ENCODE results near the gene HP1BP3.

HP1BP3 gene

DNA sequence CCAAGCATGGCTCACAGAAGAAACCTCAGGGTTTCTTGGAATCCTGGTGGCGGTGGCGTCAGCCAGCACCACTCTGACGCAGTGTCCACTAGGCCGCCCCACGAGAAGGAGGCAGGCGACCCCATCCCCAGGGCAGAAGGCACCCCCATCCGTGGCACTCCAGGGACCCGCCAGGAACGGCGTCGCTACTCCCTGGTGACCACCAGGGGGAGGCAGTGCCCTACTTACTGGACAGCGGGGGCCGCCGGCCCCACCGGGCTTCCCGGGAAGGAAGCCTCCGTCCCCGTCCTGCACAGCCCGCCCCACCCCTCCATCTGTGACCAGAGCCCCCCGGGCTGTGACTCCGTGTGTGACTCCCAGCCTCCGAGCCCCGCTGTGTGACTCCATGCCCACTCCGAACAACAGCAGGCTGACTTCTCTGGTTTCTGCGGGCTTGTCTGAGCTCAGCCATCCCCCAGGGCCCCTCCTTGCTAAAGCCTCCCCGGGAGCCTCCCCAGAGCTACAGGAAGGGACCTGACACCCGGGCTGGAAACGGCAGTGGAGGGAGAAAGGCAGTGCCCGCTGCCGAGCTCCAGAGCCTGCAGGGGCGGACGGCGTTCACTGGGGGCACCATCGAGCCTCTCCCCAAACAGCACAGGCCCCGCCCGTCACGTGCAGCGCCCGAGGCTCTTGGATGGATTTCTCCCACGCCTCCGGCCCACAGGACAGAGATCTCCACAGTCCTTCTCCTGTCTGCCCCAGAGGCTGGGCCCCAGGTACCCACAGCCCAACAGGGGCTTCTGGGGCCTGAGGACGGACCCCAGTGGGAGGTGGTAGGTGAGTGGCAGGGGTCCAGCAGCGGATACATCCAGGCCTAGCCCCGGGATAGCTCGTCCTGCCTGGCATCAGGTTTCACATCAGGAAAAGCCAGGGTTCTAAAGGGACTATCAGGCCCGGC lies 90.4 kb downstream of the HP1BP3 start:
- H3K9me3 ChIP-seq (ENCODE audit: control insufficient read depth, low read length) = no peaks in the 10 kb centered on the region
- TF ChIP-seq CTCF (IDR thresholded peaks at IDR 0.05) = peak; percentile 58
- H3K9ac ChIP-seq = no peak overlapping the region
- H3K36me3 ChIP-seq (ENCODE audit: control insufficient read depth, insufficient read depth, low read length) = no peaks in the 10 kb centered on the region
- peak overlapping the region; percentile 58 for H3K4me3 ChIP-seq (ENCODE audit: low read depth, low read length)
- H3K27me3 ChIP-seq (ENCODE audit: control insufficient read depth, insufficient read depth, low read length) = no peaks in the 10 kb centered on the region
- peak overlapping the region; percentile 61 for H3K27ac ChIP-seq
- H3K79me2 ChIP-seq = no peaks in the 10 kb centered on the region
- no peaks in the 10 kb centered on the region for H3K4me1 ChIP-seq
- H3K4me2 ChIP-seq (ENCODE audit: low read length) = peak overlapping the region; percentile 69
- peak overlapping the region; percentile 98 for H2AFZ ChIP-seq

GRCh38 chr1:20695515-20695914 lies 91.6 kb downstream of the HP1BP3 start:
- Histone ChIP-seq H3K4me2 (ENCODE audit: low read length) (no peak overlapping the region), H3K9ac (no peak overlapping the region), H3K27ac (no peak overlapping the region), H3K4me3 (ENCODE audit: low read depth, low read length) (no peak overlapping the region), H3K36me3 (ENCODE audit: control insufficient read depth, insufficient read depth, low read length) (no peaks in the 10 kb centered on the region), H3K4me1 (no peaks in the 10 kb centered on the region), H3K79me2 (no peaks in the 10 kb centered on the region), H3K27me3 (ENCODE audit: control insufficient read depth, insufficient read depth, low read length) (no peaks in the 10 kb centered on the region), H3K9me3 (ENCODE audit: control insufficient read depth, low read length) (no peaks in the 10 kb centered on the region), H2AFZ (no peak overlapping the region)
- no peak for TF ChIP-seq CTCF (IDR thresholded peaks at IDR 0.05)

GRCh38 chr1:20693623-20694022 lies 93.5 kb downstream of the HP1BP3 start:
- Histone ChIP-seq H3K36me3 (ENCODE audit: control insufficient read depth, insufficient read depth, low read length) (no peaks in the 10 kb centered on the region), H3K79me2 (no peaks in the 10 kb centered on the region), H3K27ac (no peak overlapping the region), H3K4me3 (ENCODE audit: low read depth, low read length) (no peak overlapping the region), H3K9me3 (ENCODE audit: control insufficient read depth, low read length) (no peaks in the 10 kb centered on the region), H3K4me2 (ENCODE audit: low read length) (no peak overlapping the region), H2AFZ (no peak overlapping the region), H3K4me1 (no peaks in the 10 kb centered on the region), H3K9ac (no peak overlapping the region), H3K27me3 (ENCODE audit: control insufficient read depth, insufficient read depth, low read length) (no peaks in the 10 kb centered on the region)
- no peak for TF ChIP-seq CTCF (IDR thresholded peaks at IDR 0.05)
